Type B pancreatic cell (in vitro differentiated cells): ENCODE data around the gene KRTAP19-5. TPM values are rescaled to one million over a fixed set of nuclear protein-coding genes. Genes with fewer than 3 reads are reported as not detected.

Experiments used
- DNase-seq: peaks from one replicate; pipeline ENCODE4 v3.0.0; 2021; ENCODE audit warnings: mixed read lengths; ENCODE audit not compliant: unreplicated experiment; ENCODE audit errors: extremely low spot score
- H3K27ac Mint-ChIP-seq: 2 replicates; pipeline ENCODE4 v1.8.0; 2021; ENCODE audit warnings: mild to moderate bottlenecking, mixed read lengths
- H3K27me3 Mint-ChIP-seq: 2 replicates; pipeline ENCODE4 v1.8.0; 2021; ENCODE audit warnings: mixed read lengths
- H3K36me3 Mint-ChIP-seq: 2 replicates; pipeline ENCODE4 v1.8.0; 2021; ENCODE audit warnings: mixed read lengths
- H3K4me1 Mint-ChIP-seq: one replicate; pipeline ENCODE4 v1.8.0; 2021; ENCODE audit warnings: mixed read lengths; ENCODE audit not compliant: unreplicated experiment
- H3K4me3 Mint-ChIP-seq: 2 replicates; pipeline ENCODE4 v1.8.0; 2021; ENCODE audit warnings: mild to moderate bottlenecking, mixed read lengths
- H3K9me3 Mint-ChIP-seq: 2 replicates; pipeline ENCODE4 v1.8.0; 2021; ENCODE audit warnings: mixed read lengths
- CTCF ChIP-seq: fragments of 200-600 bp; sonication (generic); conservative IDR thresholded peaks from 2 replicates; pipeline ENCODE4 v1.5.0; 2021; ENCODE audit warnings: antibody characterized with exemption, mild to moderate bottlenecking
- total RNA-seq: library from RNA; stranded (reverse); gene quantifications from 2 replicates; pipeline ENCODE4 v1.2.1, GENCODE V29; 2021; ENCODE audit warnings: low replicate concordance

The KRTAP19-5 gene
- total RNA-seq, 1 donor from 2014 or later = not detected

GRCh38 chr21:30497065-30497464, 4.9 kb downstream of the KRTAP19-5 start, which contains the start of gene KRTAP19-4:
KRTAP19-4 (minus strand) TSS chr21:30497165; CDS start chr21:30497110, 55 bp downstream.
- no peaks in the 10 kb centered on the region for H3K4me1 Mint-ChIP-seq
- H3K4me3 Mint-ChIP-seq = no peak within 1 kb of the TSS
- H3K9me3 Mint-ChIP-seq = no peaks in the 10 kb centered on the region
- TF ChIP-seq CTCF = no peak
- H3K36me3 Mint-ChIP-seq = no peaks in the 10 kb centered on the region
- no peaks in the 10 kb centered on the region for H3K27me3 Mint-ChIP-seq
- no peak within 1 kb of the TSS for H3K27ac Mint-ChIP-seq
- no peak for DNase-seq

- no peak within 1 kb of the TSS for H3K4me3 Mint-ChIP-seq
- no peaks in the 10 kb centered on the region for H3K27me3 Mint-ChIP-seq
- DNase-seq = no peak
- H3K4me1 Mint-ChIP-seq = no peaks in the 10 kb centered on the region
- no peaks in the 10 kb centered on the region for H3K9me3 Mint-ChIP-seq
- H3K27ac Mint-ChIP-seq = no peak within 1 kb of the TSS
- H3K36me3 Mint-ChIP-seq = no peaks in the 10 kb centered on the region
- no peak for TF ChIP-seq CTCF
Observed at GRCh38 chr21:30491963-30492428, 9.9 kb downstream of the KRTAP19-5 start, which contains the start of gene KRTAP19-3. KRTAP19-3 (minus strand) TSS chr21:30492013; CDS start chr21:30491957, 56 bp downstream.

- no peak for DNase-seq
- Mint-ChIP-seq H3K27me3 (no peaks in the 10 kb centered on the region), H3K4me3 (no peak within 1 kb of the TSS), H3K36me3 (no peaks in the 10 kb centered on the region), H3K9me3 (peaks cover 6% of the 10 kb centered on the region), H3K4me1 (no peaks in the 10 kb centered on the region), H3K27ac (no peak within 1 kb of the TSS)
- TF ChIP-seq CTCF = no peak
Observed at GRCh38 chr21:30487336-30487735, 14.6 kb downstream of the KRTAP19-5 start, which contains the start of gene KRTAP19-2. KRTAP19-2 (minus strand) TSS chr21:30487436; CDS start chr21:30487348, 88 bp downstream.

- no peak for TF ChIP-seq CTCF
- no peak overlapping the region for H3K27ac Mint-ChIP-seq
- no peaks in the 10 kb centered on the region for H3K4me1 Mint-ChIP-seq
- H3K9me3 Mint-ChIP-seq = peaks cover 6% of the 10 kb centered on the region
- no peaks in the 10 kb centered on the region for H3K36me3 Mint-ChIP-seq
- H3K27me3 Mint-ChIP-seq = no peaks in the 10 kb centered on the region
- H3K4me3 Mint-ChIP-seq = no peak overlapping the region
- no peak for DNase-seq
Observed at GRCh38 chr21:30486180-30486579, 15.8 kb downstream of the KRTAP19-5 start.

- Mint-ChIP-seq H3K4me1 (peaks cover 4% of the 10 kb centered on the region), H3K36me3 (no peaks in the 10 kb centered on the region), H3K9me3 (peaks cover 10% of the 10 kb centered on the region), H3K4me3 (no peak overlapping the region), H3K27me3 (no peaks in the 10 kb centered on the region), H3K27ac (no peak overlapping the region)
- no peak for DNase-seq
- no peak for TF ChIP-seq CTCF
Observed at GRCh38 chr21:30482130-30482529, 19.8 kb downstream of the KRTAP19-5 start.
